PFSK-1 (cell line): ENCODE measurements around the gene AFAP1L1.

Source experiments
- FOXP2 ChIP-seq: optimal IDR thresholded peaks from 2 replicates; pipeline ENCODE3; 2011; ENCODE audit warnings: borderline replicate concordance, control low read depth, inconsistent platforms; ENCODE audit not compliant: insufficient read depth; ENCODE audit errors: extremely low read length, extremely low read depth
- POLR2AphosphoS5 ChIP-seq: IDR thresholded peaks from 2 replicates; pipeline ENCODE4 v1.6.1; 2012; ENCODE audit warnings: low read depth, mild to moderate bottlenecking, control low read depth, low read length, moderate library complexity
- SIN3A ChIP-seq: IDR thresholded peaks from 2 replicates; pipeline ENCODE4 v1.6.1; 2012; ENCODE audit warnings: mild to moderate bottlenecking, low read length, moderate library complexity, borderline replicate concordance; ENCODE audit not compliant: insufficient read depth
- TAF1 ChIP-seq: IDR thresholded peaks from 2 replicates; pipeline ENCODE4 v1.6.1; 2012; ENCODE audit warnings: low read length, control low read depth, borderline replicate concordance; ENCODE audit not compliant: insufficient read depth
- TF ChIP-seq, protein P1 (sequence below), 2 experiments: IDR thresholded peaks; 2 replicates each; pipeline versions ENCODE4 v1.6.1 to v1.8.0; 2011 to 2012; ENCODE audit warnings: low read depth in 2 of 2, low read length in 2 of 2, control low read depth in 1 of 2, inconsistent platforms in 1 of 2, mild to moderate bottlenecking in 1 of 2, moderate library complexity in 1 of 2; ENCODE audit not compliant: insufficient read depth in 1 of 2

The AFAP1L1 gene

GRCh38 chr5:149264439-149265067, 7.1 kb upstream of the AFAP1L1 start:
- TF ChIP-seq POLR2AphosphoS5, result no peak
- TF ChIP-seq, protein P1, sequence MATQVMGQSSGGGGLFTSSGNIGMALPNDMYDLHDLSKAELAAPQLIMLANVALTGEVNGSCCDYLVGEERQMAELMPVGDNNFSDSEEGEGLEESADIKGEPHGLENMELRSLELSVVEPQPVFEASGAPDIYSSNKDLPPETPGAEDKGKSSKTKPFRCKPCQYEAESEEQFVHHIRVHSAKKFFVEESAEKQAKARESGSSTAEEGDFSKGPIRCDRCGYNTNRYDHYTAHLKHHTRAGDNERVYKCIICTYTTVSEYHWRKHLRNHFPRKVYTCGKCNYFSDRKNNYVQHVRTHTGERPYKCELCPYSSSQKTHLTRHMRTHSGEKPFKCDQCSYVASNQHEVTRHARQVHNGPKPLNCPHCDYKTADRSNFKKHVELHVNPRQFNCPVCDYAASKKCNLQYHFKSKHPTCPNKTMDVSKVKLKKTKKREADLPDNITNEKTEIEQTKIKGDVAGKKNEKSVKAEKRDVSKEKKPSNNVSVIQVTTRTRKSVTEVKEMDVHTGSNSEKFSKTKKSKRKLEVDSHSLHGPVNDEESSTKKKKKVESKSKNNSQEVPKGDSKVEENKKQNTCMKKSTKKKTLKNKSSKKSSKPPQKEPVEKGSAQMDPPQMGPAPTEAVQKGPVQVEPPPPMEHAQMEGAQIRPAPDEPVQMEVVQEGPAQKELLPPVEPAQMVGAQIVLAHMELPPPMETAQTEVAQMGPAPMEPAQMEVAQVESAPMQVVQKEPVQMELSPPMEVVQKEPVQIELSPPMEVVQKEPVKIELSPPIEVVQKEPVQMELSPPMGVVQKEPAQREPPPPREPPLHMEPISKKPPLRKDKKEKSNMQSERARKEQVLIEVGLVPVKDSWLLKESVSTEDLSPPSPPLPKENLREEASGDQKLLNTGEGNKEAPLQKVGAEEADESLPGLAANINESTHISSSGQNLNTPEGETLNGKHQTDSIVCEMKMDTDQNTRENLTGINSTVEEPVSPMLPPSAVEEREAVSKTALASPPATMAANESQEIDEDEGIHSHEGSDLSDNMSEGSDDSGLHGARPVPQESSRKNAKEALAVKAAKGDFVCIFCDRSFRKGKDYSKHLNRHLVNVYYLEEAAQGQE (IDR thresholded peaks at IDR 0.05; ENCODE audit: insufficient read depth in 1 of 2, low read depth in 2 of 2, low read length in 2 of 2), result no peak
- no peak for TF ChIP-seq TAF1
- no peak for TF ChIP-seq FOXP2
- TF ChIP-seq SIN3A, result no peak

GRCh38 chr5:149265068-149265465, 6.6 kb upstream of the AFAP1L1 start:
- TF ChIP-seq FOXP2, result no peak
- no peak for TF ChIP-seq TAF1
- TF ChIP-seq SIN3A, result no peak
- TF ChIP-seq, protein P1 (IDR thresholded peaks at IDR 0.05; ENCODE audit: insufficient read depth in 1 of 2, low read depth in 2 of 2, low read length in 2 of 2), result no peak
- no peak for TF ChIP-seq POLR2AphosphoS5

- TF ChIP-seq SIN3A, result no peak
- TF ChIP-seq, protein P1 (IDR thresholded peaks at IDR 0.05; ENCODE audit: insufficient read depth in 1 of 2, low read depth in 2 of 2, low read length in 2 of 2), result no peak
- TF ChIP-seq POLR2AphosphoS5, result no peak
- TF ChIP-seq TAF1, result no peak
- TF ChIP-seq FOXP2, result no peak
Measured at GRCh38 chr5:149265597-149265996, 6.1 kb upstream of the AFAP1L1 start.

- TF ChIP-seq FOXP2, result no peak
- no peak for TF ChIP-seq TAF1
- no peak for TF ChIP-seq POLR2AphosphoS5
- no peak for TF ChIP-seq SIN3A
- TF ChIP-seq, protein P1 (IDR thresholded peaks at IDR 0.05; ENCODE audit: insufficient read depth in 1 of 2, low read depth in 2 of 2, low read length in 2 of 2), result no peak
Measured at GRCh38 chr5:149267241-149267973, 4.3 kb upstream of the AFAP1L1 start.
